Activated CD8-positive, alpha-beta T cell treated with anti-CD3 and anti-CD28 coated beads for 36 hours (primary cell): ENCODE measurements around the gene NUDT13. TPM values are rescaled to one million over a fixed set of nuclear protein-coding genes. Genes with fewer than 3 reads are reported as not detected.
"Not testable (repeated sequence)": the region's sequence is repeated elsewhere in the genome, so short reads cannot be mapped to it uniquely, and the experiment has no call there.

Experiments
- ATAC-seq: fragments of 200-7000 bp; cut with Tn5 transposase; one replicate; pipeline ENCODE4 v1.10.0; 2021; ENCODE audit warnings: mild to moderate bottlenecking, moderate library complexity
- CTCF ChIA-PET: fragments of 350-600 bp; sonication (Branson Sonifier 250); formaldehyde crosslinking; loops from one replicate; lab custom pipeline; 2021; ENCODE audit warnings: antibody characterized with exemption; lab: Charles Lee
- POLR2A ChIA-PET: fragments of 350-600 bp; sonication (Branson Sonifier 250); formaldehyde crosslinking; loops from one replicate; lab custom pipeline; 2021; ENCODE audit warnings: antibody characterized with exemption; lab: Charles Lee
- DNase-seq: peaks from one replicate; pipeline ENCODE4 v3.0.0-alpha.2; 2020
- H3K27ac Mint-ChIP-seq: one replicate; pipeline ENCODE4 v1.8.0; 2021; ENCODE audit warnings: mild to moderate bottlenecking, mixed read lengths
- H3K27me3 Mint-ChIP-seq: one replicate; pipeline ENCODE4 v1.8.0; 2021; ENCODE audit warnings: mixed read lengths
- H3K36me3 Mint-ChIP-seq: one replicate; pipeline ENCODE4 v1.8.0; 2021; ENCODE audit warnings: low read depth, mixed read lengths
- H3K4me1 Mint-ChIP-seq: one replicate; pipeline ENCODE4 v1.8.0; 2021; ENCODE audit warnings: low read depth, mixed read lengths
- H3K4me3 Mint-ChIP-seq: one replicate; pipeline ENCODE4 v1.8.0; 2021; ENCODE audit warnings: mild to moderate bottlenecking, moderate library complexity, mixed read lengths
- H3K9me3 Mint-ChIP-seq: one replicate; pipeline ENCODE4 v1.8.0; 2021; ENCODE audit warnings: mixed read lengths
- intact Hi-C: fragments of 100-400 bp; cut with micrococcal nuclease; formaldehyde crosslinking; loops from one replicate; pipeline ENCODE4 v1.10.0; 2022
- total RNA-seq, 2 experiments: library from RNA; stranded (reverse); gene quantifications; one replicate each; pipeline ENCODE4 v1.2.3, GENCODE V29; 2021
- TF ChIP-seq, protein P1 (sequence below): fragments of 200-600 bp; IDR thresholded peaks from one replicate; pipeline ENCODE4 v1.8.0; 2022; ENCODE audit warnings: antibody characterized with exemption, mild to moderate bottlenecking

Gene NUDT13
- total RNA-seq, 2 experiments from 2014 or later = 2.3 to 2.4 TPM

DNA sequence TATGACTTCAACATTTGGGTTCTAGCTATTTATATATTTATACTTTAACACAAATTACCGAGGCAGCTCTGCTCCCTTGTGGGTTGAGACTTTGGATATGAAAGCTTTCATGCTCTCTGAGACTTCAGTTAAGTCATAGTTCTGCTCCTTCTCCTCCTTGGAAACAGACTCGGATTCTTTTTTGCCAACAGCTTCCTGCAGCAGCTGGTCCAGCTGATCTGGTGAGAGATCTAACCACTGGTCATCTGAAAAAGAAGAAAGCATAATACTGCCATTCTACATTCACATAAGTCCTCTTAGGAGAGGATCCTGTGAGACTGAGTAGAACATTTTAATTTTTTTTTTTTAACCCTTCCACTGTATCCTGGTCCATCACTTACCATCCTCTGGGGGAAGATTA is 29.0 kb downstream of the NUDT13 start:
- CTCF ChIA-PET = interaction anchor here (2.0 to 8.6 kb wide), 2 partner anchors 10 to 19 kb away, joined by 4 to 39 read pairs; no protein-coding TSS in a partner anchor
- H3K9me3 Mint-ChIP-seq = no peaks in the 10 kb centered on the region
- intact Hi-C loops = no loop called here
- H3K36me3 Mint-ChIP-seq = peaks cover 25% of the 10 kb centered on the region
- H3K27me3 Mint-ChIP-seq = no peaks in the 10 kb centered on the region
- POLR2A ChIA-PET = no interaction called here
- TF ChIP-seq, protein P1, sequence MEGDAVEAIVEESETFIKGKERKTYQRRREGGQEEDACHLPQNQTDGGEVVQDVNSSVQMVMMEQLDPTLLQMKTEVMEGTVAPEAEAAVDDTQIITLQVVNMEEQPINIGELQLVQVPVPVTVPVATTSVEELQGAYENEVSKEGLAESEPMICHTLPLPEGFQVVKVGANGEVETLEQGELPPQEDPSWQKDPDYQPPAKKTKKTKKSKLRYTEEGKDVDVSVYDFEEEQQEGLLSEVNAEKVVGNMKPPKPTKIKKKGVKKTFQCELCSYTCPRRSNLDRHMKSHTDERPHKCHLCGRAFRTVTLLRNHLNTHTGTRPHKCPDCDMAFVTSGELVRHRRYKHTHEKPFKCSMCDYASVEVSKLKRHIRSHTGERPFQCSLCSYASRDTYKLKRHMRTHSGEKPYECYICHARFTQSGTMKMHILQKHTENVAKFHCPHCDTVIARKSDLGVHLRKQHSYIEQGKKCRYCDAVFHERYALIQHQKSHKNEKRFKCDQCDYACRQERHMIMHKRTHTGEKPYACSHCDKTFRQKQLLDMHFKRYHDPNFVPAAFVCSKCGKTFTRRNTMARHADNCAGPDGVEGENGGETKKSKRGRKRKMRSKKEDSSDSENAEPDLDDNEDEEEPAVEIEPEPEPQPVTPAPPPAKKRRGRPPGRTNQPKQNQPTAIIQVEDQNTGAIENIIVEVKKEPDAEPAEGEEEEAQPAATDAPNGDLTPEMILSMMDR = no peak
- no peak overlapping the region for H3K4me3 Mint-ChIP-seq
- DNase-seq (no peak), ATAC-seq (no peak)
- H3K4me1 Mint-ChIP-seq = no peaks in the 10 kb centered on the region
- no peak overlapping the region for H3K27ac Mint-ChIP-seq

DNA sequence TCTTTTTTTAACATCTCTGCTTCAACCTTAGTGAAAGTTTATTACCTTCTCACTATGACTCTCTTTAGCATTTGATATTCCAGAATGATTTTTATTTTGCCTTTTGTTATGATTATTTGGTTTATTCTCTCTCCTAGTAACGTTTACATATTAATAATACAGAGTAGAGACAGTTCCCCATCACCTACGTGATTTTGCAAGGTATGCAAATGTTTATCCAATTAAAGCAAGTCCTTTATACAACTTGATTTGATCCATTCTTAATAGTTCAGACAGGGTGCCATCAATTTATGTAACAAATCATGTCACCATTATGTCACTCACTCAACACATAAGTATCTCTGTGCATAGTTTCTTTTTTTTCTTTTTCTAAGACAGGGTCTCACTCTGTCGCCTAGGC is 31.3 kb downstream of the NUDT13 start:
- Mint-ChIP-seq H3K9me3 (no peaks in the 10 kb centered on the region), H3K27ac (no peak overlapping the region), H3K4me3 (no peak overlapping the region), H3K36me3 (peaks cover 23% of the 10 kb centered on the region), H3K27me3 (no peaks in the 10 kb centered on the region), H3K4me1 (no peaks in the 10 kb centered on the region)
- intact Hi-C loops = no loop called here
- CTCF ChIA-PET = no interaction called here
- ATAC-seq = no peak
- POLR2A ChIA-PET = no interaction called here
- TF ChIP-seq, protein P1 = no peak
- DNase-seq = no peak

DNA sequence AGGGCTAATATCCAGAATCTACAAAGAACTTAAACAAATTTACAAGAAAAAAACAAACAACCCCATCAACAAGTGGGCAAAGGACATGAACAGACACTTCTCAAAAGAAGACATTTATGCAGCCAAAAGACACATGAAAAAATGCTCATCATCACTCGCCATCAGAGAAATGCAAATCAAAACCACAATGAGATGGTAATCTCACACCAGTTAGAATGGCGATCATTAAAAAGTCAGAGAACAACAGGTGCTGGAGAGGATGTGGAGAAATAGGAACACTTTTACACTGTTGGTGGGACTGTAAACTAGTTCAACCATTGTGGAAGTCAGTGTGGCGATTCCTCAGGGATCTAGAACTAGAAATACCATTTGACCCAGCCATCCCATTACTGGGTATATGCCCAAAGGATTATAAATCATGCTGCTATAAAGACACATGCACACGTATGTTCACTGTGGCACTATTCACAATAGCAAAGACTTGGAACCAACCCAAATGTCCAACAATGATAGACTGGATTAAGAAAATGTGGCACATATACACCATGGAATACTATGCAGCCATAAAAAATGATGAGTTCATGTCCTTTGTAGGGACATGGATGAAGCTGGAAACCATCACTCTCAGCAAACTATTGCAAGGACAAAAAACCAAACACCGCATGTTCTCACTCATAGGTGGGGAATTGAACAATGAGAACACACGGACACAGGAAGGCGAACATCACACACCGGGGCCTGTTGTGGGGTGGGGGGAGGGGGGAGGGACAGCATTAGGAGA is 40.6 kb downstream of the NUDT13 start:
- POLR2A ChIA-PET, H3K9me3 Mint-ChIP-seq, intact Hi-C loops, DNase-seq, CTCF ChIA-PET, ATAC-seq, H3K4me3 Mint-ChIP-seq, H3K27me3 Mint-ChIP-seq, H3K4me1 Mint-ChIP-seq, H3K27ac Mint-ChIP-seq: not testable (repeated sequence)
- peaks cover 36% of the 10 kb centered on the region for H3K36me3 Mint-ChIP-seq

DNA sequence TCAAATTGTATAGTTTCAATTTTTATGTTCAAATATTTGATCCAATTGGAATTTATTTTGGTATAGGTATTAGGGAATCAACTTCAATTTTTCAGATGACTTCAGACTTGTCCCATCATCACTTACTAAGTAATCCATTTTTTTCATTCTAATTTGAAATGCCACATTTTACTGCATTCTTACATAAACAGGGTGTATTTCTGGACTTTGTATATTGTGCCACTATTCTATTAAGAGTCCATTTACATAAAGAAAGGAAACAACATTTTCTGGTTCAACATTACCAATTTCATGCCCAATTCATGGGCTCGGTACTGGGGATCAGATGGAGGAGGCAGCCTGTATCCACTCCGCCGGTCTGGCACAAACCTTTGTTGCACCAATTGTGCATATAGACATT is 41.8 kb downstream of the NUDT13 start:
- TF ChIP-seq, protein P1 = no peak
- DNase-seq (no peak), ATAC-seq (no peak)
- ChIA-PET CTCF (no interaction called here), POLR2A (no interaction called here)
- H3K4me1 Mint-ChIP-seq = peaks cover 5% of the 10 kb centered on the region
- no peak overlapping the region for H3K27ac Mint-ChIP-seq
- H3K36me3 Mint-ChIP-seq = peaks cover 40% of the 10 kb centered on the region
- no peaks in the 10 kb centered on the region for H3K9me3 Mint-ChIP-seq
- intact Hi-C loops = no loop called here
- no peak overlapping the region for H3K4me3 Mint-ChIP-seq
- no peaks in the 10 kb centered on the region for H3K27me3 Mint-ChIP-seq

DNA sequence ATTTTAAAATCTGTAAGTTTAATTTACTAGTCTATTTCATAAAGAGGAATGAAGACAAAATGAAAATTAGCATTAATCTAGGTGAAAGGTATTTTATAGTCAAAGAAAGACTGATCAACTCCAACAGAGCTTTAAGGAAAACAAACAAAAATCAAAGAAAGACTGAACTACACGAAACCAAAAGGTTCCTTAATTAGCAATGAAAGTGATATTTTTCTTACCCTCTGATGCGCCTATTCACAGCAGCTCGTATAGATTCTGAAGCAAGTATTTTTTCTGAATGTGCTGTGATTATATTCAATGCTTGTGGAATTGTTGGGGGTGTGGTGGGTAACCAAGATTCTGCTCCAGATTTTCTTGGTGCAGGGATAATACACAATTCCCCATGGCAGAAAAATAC is 45.8 kb downstream of the NUDT13 start:
- no peak for DNase-seq
- TF ChIP-seq, protein P1 = no peak
- CTCF ChIA-PET = interaction anchor here (1.7 to 4.4 kb wide), 3 partner anchors 11 to 59 kb away, joined by 5 to 60 read pairs (median 5); partner anchors contain the start of genes ECD, FAM149B1 and P4HA1
- no peak overlapping the region for H3K27ac Mint-ChIP-seq
- peaks cover 14% of the 10 kb centered on the region for H3K4me1 Mint-ChIP-seq
- POLR2A ChIA-PET = interaction anchor here (1.5 kb wide), 1 partner anchor 59 kb away, joined by 4 read pairs; the partner anchor contains the start of gene P4HA1
- no peaks in the 10 kb centered on the region for H3K27me3 Mint-ChIP-seq
- ATAC-seq = no peak
- intact Hi-C loops = no loop called here
- H3K4me3 Mint-ChIP-seq = no peak overlapping the region
- peaks cover 40% of the 10 kb centered on the region for H3K36me3 Mint-ChIP-seq
- no peaks in the 10 kb centered on the region for H3K9me3 Mint-ChIP-seq
